GM12801 (cell line): ENCODE results near the gene AKT3.

Source experiments
- CTCF ChIP-seq: IDR thresholded peaks from one replicate; pipeline ENCODE4 v1.5.1; 2011; ENCODE audit warnings: control low read depth; ENCODE audit not compliant: insufficient read length; ENCODE audit errors: extremely low read depth

AKT3 gene

DNA sequence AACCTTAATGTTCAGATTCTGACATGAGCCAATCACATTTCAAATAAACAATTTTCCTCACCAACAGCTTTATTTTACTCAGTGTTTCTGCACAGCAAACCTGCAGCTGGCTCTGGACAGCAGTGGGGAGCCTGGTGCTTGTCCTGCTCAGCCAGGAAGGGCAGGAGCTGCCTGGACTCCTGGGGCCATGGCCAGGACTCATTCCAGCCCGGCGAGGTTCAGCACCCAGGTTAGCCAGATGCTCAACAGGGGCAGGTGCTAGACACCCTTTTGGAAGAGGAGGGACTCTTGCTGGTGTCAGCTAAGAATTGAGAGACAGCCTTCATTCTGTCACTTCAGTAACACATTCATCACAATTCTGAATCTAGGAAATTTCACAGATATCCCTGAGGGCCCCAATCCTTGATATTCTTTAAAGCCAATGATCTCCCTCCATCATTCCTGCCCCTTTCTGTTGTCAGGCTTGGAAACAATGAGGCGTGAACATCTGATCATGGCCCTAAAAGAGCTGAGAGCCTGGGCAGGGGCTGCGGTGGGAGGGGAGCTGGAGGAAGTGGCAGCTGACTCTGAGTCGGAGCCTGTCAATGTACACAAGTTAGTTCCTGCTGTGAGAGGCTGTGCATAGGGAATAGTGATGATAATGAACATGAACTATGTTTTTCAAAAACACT lies 342.9 kb downstream of the AKT3 start:
- TF ChIP-seq CTCF, result no peak

GRCh38 chr1:243505986-243506689 lies 343.9 kb downstream of the AKT3 start:
- TF ChIP-seq CTCF, result no peak

DNA sequence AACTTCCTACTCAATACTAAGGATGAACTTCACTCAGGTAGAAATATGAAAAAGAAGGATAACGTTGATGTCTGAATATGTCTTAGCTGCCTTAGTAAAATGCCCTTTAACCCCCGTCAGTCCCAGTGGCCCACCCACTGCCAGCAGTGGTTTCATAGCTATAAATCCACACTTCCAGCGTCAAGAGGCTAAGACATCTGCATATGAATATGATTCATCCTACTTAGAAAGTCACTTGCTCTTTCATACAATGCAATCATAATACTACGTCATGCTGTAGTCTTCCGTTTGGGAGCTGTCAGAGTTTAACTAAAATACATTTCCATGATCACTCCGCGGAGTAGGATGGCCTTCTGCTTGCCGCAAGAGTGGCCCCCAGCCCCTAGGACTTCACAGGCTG lies 346.9 kb downstream of the AKT3 start:
- TF ChIP-seq CTCF, result no peak

- no peak for TF ChIP-seq CTCF
Measured at GRCh38 chr1:243501002-243501401, 349.0 kb downstream of the AKT3 start.

DNA sequence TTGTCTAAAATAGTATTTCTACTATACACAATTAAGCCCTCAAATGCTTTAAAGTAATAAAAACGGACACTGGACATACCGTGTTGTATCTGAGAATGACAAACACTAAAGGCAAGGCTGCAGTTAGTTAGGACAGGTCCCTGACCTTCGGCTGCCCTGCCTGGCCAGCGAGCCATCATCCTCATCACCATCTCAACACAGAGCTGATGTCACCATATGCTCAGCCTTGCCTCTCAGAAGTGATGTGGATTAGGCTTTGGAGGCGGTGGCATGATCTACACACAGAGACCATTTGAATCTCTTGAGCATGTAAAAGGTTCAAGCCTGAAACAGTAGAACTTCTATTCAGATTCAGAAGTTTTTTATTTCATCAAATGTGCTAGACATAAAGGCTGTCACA lies 349.5 kb downstream of the AKT3 start:
- no peak for TF ChIP-seq CTCF

DNA sequence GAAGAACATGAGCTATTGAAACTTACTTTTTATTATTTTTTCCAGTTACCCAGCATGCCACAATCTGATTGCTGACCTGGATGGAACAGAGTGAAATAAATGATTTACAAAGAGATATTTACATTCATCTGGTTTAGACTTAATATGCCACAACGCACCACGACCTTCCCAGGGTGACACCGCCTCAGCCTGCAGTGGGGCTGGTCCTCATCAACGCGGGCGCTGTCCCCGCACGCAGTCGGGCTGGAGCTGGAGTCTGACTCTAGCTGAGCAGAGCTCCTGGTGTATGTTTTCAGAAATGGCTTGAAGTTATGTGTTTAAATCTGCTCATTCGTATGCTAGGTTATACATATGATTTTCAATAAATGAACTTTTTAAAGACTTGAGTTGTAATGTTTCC lies 350.3 kb downstream of the AKT3 start:
- TF ChIP-seq CTCF, result no peak

DNA sequence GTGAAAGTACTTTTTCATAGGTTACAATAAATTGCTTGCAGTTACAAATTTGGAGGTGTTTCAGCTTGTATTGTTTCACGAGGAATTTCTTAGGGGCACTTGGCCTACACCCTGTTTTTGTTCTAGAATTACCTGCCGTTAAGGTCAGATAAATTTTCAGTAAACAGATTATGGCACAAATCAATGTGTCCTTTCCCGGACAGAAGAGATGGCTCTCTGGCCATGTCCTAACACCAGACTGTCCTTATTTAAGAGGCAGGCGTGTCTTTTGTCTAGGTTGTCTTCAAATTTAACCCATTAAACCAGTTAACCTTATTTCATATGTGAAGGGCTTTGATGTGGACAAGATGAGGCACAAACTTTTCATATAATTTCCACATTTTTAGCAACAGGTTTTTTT lies 350.8 kb downstream of the AKT3 start:
- TF ChIP-seq CTCF, result no peak
